ENCODE measurements around the gene SGTA. TPM values are rescaled to one million over a fixed set of nuclear protein-coding genes. Genes with fewer than 3 reads are reported as not detected.

The SGTA gene
- total and polyA plus RNA-seq, 9 of the 15 experiments (the other 6 are each of a cell fraction or from before 2014, with no cell fraction given), result 1.4 to 110 (median 49.9) TPM

DNA sequence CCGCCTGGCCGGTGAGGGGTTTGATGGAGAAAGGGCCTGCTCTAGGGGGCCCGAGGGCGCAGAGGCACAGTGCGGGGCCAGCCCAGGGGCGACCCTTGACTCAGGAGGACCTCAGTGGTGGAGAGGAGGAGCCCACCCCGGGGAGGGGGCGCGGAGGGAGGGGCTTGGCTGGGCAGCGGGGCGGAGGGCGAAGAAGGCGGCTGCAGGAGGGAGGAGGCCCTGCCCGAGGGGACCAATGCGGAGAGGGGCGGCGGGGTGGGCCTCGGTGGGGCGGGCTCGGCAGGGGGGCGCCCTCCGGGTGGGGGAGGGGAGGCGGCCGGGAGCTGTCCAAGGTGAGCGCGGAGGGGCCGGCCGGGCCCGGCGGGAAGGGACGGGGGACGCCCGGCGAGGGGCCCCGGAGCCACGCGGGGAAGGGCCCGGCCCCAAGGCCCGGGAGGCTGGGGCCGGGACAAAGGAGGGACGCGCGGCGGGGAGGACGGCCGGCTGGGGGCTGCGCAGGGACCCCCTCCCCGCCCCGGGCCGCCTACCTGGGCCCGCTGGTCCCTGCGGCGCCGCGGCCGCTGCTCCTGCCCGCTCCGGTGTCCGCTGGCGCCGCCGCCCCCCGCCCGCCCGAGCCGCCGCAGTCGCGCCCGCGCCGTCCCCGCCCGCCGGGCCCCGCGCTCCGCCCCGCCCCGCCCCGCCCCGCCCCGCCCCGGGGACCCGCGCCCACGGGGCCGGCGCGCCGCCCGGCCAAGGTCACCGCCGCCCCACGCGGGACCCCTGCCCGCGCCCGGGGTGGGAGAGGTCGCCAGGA, 62.1 kb downstream of the SGTA start, which contains the start of gene DIRAS1 (continued):
- peak in 1 of 2 experiments; percentile 46; a peak in 1 of 4 replicates for TF ChIP-seq SIN3A (IDR thresholded peaks at IDR 0.05; ENCODE audit: borderline replicate concordance in 2 of 2, control insufficient read depth in 1 of 2, low read depth in 2 of 2, low read length in 2 of 2)
- peak; percentile 65 for TF ChIP-seq VEZF1 (CRISPR knock-in tag; IDR thresholded peaks at IDR 0.05)
- TF ChIP-seq SPI1 (IDR thresholded peaks at IDR 0.05; ENCODE audit: borderline replicate concordance, low read depth, low read length), result no peak
- TF ChIP-seq, protein P1, sequence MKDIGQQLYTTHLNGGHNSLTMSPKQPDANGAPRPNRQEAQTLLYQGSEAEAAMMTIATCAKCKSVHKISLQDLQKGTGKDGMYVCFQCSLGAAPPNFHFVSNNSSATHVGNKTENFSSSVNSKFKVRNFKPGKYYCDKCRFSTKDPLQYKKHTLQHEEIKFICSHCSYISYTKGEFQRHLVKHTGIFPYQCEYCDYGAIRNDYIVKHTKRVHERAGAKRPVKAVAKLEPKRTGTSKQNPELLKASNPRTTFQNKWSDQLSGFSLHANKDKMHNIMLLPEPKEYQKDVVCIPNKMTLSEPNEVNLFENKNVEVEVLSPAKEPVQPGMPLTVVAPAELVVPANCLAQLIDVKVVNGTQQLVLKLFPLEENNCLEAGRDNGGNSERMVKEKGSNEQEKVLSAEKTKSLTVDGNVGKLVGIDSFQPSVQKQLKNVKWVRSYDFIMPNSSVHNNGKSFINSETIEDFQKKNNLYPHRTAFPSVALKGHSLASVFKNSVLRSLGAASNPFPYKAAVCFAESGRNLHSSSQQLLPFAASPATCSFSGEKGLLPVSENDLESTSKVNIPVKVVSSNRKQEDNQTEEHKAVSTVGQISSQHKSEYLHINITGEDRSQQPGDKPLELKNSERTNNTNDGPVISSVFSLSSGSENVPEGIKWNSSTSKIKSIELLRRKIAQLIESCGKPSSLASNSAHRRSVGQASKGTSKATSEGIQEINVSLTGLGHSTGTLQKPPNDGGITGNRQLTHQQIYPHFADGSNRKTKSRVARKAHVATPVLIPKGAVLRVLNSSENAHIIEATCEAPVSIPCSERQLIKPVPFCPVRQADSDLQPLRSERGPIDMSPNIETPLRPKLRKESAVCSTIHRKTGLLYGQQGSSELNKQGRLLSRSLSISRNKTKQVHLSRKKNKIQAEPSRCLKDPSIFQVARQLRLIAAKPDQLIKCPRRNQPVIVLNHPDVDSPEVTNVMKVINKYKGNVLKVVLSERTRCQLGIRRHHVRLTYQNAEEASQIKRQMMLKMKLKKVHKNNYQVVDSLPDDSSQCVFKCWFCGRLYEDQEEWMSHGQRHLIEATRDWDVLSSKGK (CRISPR knock-in tag; IDR thresholded peaks at IDR 0.05), result no peak
- no peak for TF ChIP-seq ZNF224 (CRISPR knock-in tag; IDR thresholded peaks at IDR 0.05)
- no peak for TF ChIP-seq BCL6 (CRISPR knock-in tag; IDR thresholded peaks at IDR 0.05)
- no peak for TF ChIP-seq ATF2 (CRISPR knock-in tag; IDR thresholded peaks at IDR 0.05)
- no peak for TF ChIP-seq ZMIZ1 (IDR thresholded peaks at IDR 0.05; ENCODE audit: low read depth in 2 of 2, low read length in 2 of 2)
- no peak for TF ChIP-seq ARID3B (CRISPR knock-in tag; IDR thresholded peaks at IDR 0.05; ENCODE audit: borderline replicate concordance)
- TF ChIP-seq GATA2 (CRISPR knock-in tag; IDR thresholded peaks at IDR 0.05), result no peak
- no peak for TF ChIP-seq CBFB (CRISPR knock-in tag; IDR thresholded peaks at IDR 0.05)
- no peak for TF ChIP-seq PCBP1 (IDR thresholded peaks at IDR 0.05; ENCODE audit: low read depth, low read length, poor library complexity, severe bottlenecking)

Data from K562 (cell line).